Measurements from ENCODE around the gene AMACR.

The AMACR gene

DNA sequence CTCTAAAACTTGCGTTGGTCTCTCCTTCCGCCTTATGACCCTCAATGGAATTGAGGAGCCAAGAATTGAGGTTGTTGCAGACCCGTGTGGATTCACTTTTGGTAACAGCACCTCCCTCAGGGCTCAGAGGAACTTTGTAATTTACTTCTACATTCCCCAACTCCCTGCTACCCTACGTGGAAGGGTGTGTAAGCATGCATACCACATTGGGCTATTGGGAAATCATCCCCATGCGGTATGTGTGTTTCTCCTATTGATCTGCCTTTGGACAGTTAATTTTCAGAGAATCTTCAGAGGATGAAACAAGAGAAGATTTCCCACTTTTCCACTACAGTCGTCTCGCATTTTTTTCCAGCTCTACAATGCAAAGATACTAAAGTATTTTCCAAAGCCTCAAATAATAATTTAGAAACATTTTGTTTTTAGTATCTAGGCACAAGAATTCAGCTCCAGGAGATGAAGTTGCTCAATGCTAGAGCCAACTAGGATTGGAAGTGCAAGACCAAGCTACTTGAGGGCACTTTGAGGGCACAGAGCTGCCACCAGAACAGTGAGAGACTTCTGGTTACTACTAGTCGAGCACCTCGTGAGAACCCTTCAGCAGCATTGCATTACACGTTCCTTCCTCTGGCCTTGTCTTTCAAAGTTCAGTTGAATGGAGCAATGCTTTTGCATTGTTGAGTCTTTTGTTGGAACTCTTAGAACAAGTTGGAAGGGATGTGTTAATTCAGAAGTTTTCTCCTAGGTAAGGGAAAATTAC, 31.7 kb upstream of the AMACR start:
- H4K91ac ChIP-seq (ENCODE audit: low read depth, low read length, poor library complexity) = no peak overlapping the region

DNA sequence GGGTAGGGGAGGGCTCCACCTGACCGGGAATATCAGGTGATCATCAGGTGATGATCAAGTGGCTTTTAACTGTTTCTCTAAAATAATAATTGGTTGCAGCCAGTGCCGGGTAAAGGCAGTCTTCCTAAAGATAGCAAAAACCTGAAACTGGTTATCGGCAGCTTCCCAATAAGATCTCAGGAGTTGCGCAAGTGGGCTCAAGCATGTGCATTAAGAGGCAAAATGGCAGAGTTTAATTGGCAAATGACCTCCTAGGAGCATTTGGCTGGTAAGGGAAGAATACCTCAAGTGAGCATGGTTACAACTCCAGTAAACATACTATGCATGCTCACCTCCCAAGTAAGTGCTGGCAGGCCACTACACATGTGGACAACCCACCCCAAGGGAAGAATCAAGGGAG, 31.0 kb upstream of the AMACR start:
- Histone ChIP-seq H3K79me1 (ENCODE audit: low read depth, low read length) (no peaks in the 10 kb centered on the region), H2AK5ac (ENCODE audit: low read depth, low read length) (no peak overlapping the region), H3K9me3 (replicated peaks in 1 of 2; ENCODE audit: control insufficient read depth in 2 of 2, insufficient read depth in 1 of 2, low read depth in 1 of 2, low read length in 2 of 2) (peaks cover 0 to 2% of the 10 kb centered on the region in 2 donors), H3K4me1 (ENCODE audit: control insufficient read depth in 2 of 2, insufficient read depth in 1 of 2, low read depth in 1 of 2, low read length in 2 of 2) (peaks cover 2 to 4% of the 10 kb centered on the region in 2 donors), H2BK120ac (ENCODE audit: low read depth, low read length) (no peak overlapping the region), H2BK5ac (ENCODE audit: low read length) (no peak overlapping the region), H3K27ac (replicated peaks; ENCODE audit: low read length) (no peak overlapping the region), H3K9ac (ENCODE audit: low read depth, low read length, poor library complexity) (no peak overlapping the region), H4K91ac (ENCODE audit: low read depth, low read length, poor library complexity) (no peak overlapping the region), H3K23ac (ENCODE audit: low read depth, low read length, poor library complexity) (no peak overlapping the region), H4K8ac (ENCODE audit: low read depth, low read length) (no peak overlapping the region), H3K4me2 (ENCODE audit: insufficient read depth, low read length, poor library complexity, severe bottlenecking) (no peak overlapping the region), H2BK12ac (ENCODE audit: low read length) (no peak overlapping the region), H3K14ac (ENCODE audit: low read length) (no peak overlapping the region), H3K27me3 (ENCODE audit: control insufficient read depth in 3 of 3, insufficient read depth in 3 of 3, low read depth in 1 of 3, low read length in 3 of 3) (no peaks in the 10 kb centered on the region), H2BK15ac (ENCODE audit: low read length) (no peak overlapping the region), H3K4ac (ENCODE audit: low read length) (no peak overlapping the region), H3K18ac (ENCODE audit: low read length) (no peak overlapping the region), H2AFZ (ENCODE audit: low read length) (no peak overlapping the region), H3K36me3 (replicated peaks in 1 of 2; ENCODE audit: control insufficient read depth in 2 of 2, insufficient read depth in 2 of 2, low read length in 2 of 2) (peaks cover 0 to 16% of the 10 kb centered on the region in 2 donors), H3K4me3 (ENCODE audit: low read length in 2 of 2) (no peak overlapping the region)
- DNase-seq (ENCODE audit: low spot score) = no peak
- WGBS, 2 donors (ENCODE audit: extremely low coverage in 2 of 2, insufficient read length in 2 of 2, insufficient replicate concordance in 1 of 2) = no CpG with 5 or more reads among the region's 4 CpGs

More for the DNA sequence above, 31.7 kb upstream of the AMACR start:
- Histone ChIP-seq H3K27ac (replicated peaks; ENCODE audit: low read length) (no peak overlapping the region), H3K27me3 (ENCODE audit: control insufficient read depth in 3 of 3, insufficient read depth in 3 of 3, low read depth in 1 of 3, low read length in 3 of 3) (no peaks in the 10 kb centered on the region), H3K9me3 (replicated peaks in 1 of 2; ENCODE audit: control insufficient read depth in 2 of 2, insufficient read depth in 1 of 2, low read depth in 1 of 2, low read length in 2 of 2) (peaks cover 0 to 2% of the 10 kb centered on the region in 2 donors), H3K36me3 (replicated peaks in 1 of 2; ENCODE audit: control insufficient read depth in 2 of 2, insufficient read depth in 2 of 2, low read length in 2 of 2) (peaks cover 0 to 9% of the 10 kb centered on the region in 2 donors), H3K9ac (ENCODE audit: low read depth, low read length, poor library complexity) (no peak overlapping the region), H3K18ac (ENCODE audit: low read length) (no peak overlapping the region), H2BK15ac (ENCODE audit: low read length) (no peak overlapping the region), H3K23ac (ENCODE audit: low read depth, low read length, poor library complexity) (no peak overlapping the region), H3K79me1 (ENCODE audit: low read depth, low read length) (no peaks in the 10 kb centered on the region), H3K4me2 (ENCODE audit: insufficient read depth, low read length, poor library complexity, severe bottlenecking) (no peak overlapping the region), H2BK120ac (ENCODE audit: low read depth, low read length) (no peak overlapping the region), H3K4me3 (ENCODE audit: low read length in 2 of 2) (no peak overlapping the region), H3K4ac (ENCODE audit: low read length) (no peak overlapping the region), H3K4me1 (ENCODE audit: control insufficient read depth in 2 of 2, insufficient read depth in 1 of 2, low read depth in 1 of 2, low read length in 2 of 2) (peaks cover 2 to 4% of the 10 kb centered on the region in 2 donors), H2BK12ac (ENCODE audit: low read length) (no peak overlapping the region), H3K14ac (ENCODE audit: low read length) (no peak overlapping the region), H2AFZ (ENCODE audit: low read length) (no peak overlapping the region), H4K8ac (ENCODE audit: low read depth, low read length) (no peak overlapping the region), H2BK5ac (ENCODE audit: low read length) (no peak overlapping the region), H2AK5ac (ENCODE audit: low read depth, low read length) (no peak overlapping the region)
- DNase-seq (ENCODE audit: low spot score) = no peak
- WGBS, 2 donors (ENCODE audit: extremely low coverage in 2 of 2, insufficient read length in 2 of 2, insufficient replicate concordance in 1 of 2) = no CpG with 5 or more reads among the region's 10 CpGs

DNA sequence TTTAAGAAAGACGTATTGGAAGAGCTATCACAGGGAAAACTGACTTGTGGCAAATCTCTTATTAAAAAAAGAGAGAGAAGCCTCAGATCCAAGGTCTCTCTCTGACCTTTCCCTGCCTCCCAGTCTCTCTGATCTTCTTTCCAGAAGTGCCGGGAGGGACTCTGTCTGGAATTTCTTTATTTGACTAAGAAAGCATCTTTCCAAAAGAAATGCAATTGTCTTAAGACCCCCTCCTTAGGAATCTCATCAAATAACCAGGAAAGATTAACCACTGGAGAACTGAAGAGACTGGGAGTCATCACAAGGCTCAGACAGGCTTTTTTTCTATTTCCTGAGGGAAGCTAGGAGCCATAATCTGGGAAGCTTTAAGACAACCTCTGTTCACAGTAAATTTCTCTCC, 30.5 kb upstream of the AMACR start:
- H3K27me3 ChIP-seq (ENCODE audit: control insufficient read depth in 3 of 3, insufficient read depth in 3 of 3, low read depth in 1 of 3, low read length in 3 of 3) = no peaks in the 10 kb centered on the region
- peaks cover 0 to 18% of the 10 kb centered on the region in 2 donors for H3K36me3 ChIP-seq (replicated peaks in 1 of 2; ENCODE audit: control insufficient read depth in 2 of 2, insufficient read depth in 2 of 2, low read length in 2 of 2)
- no peak overlapping the region for H3K9ac ChIP-seq (ENCODE audit: low read depth, low read length, poor library complexity)
- H3K4ac ChIP-seq (ENCODE audit: low read length) = no peak overlapping the region
- H3K4me2 ChIP-seq (ENCODE audit: insufficient read depth, low read length, poor library complexity, severe bottlenecking) = no peak overlapping the region
- H3K14ac ChIP-seq (ENCODE audit: low read length) = no peak overlapping the region
- no peak overlapping the region for H2BK12ac ChIP-seq (ENCODE audit: low read length)
- no peak overlapping the region for H4K8ac ChIP-seq (ENCODE audit: low read depth, low read length)
- no peak overlapping the region for H2BK120ac ChIP-seq (ENCODE audit: low read depth, low read length)
- peaks cover 0 to 2% of the 10 kb centered on the region in 2 donors for H3K9me3 ChIP-seq (replicated peaks in 1 of 2; ENCODE audit: control insufficient read depth in 2 of 2, insufficient read depth in 1 of 2, low read depth in 1 of 2, low read length in 2 of 2)
- H3K4me1 ChIP-seq (ENCODE audit: control insufficient read depth in 2 of 2, insufficient read depth in 1 of 2, low read depth in 1 of 2, low read length in 2 of 2) = peaks cover 2 to 4% of the 10 kb centered on the region in 2 donors
- H3K23ac ChIP-seq (ENCODE audit: low read depth, low read length, poor library complexity) = no peak overlapping the region
- WGBS, 2 donors (ENCODE audit: extremely low coverage in 2 of 2, insufficient read length in 2 of 2, insufficient replicate concordance in 1 of 2) = no CpG with 5 or more reads among the region's 2 CpGs
- H3K27ac ChIP-seq (replicated peaks; ENCODE audit: low read length) = no peak overlapping the region
- H2BK5ac ChIP-seq (ENCODE audit: low read length) = no peak overlapping the region
- no peaks in the 10 kb centered on the region for H3K79me1 ChIP-seq (ENCODE audit: low read depth, low read length)
- no peak overlapping the region for H2AK5ac ChIP-seq (ENCODE audit: low read depth, low read length)
- no peak overlapping the region for H2AFZ ChIP-seq (ENCODE audit: low read length)
- H4K91ac ChIP-seq (ENCODE audit: low read depth, low read length, poor library complexity) = no peak overlapping the region
- no peak for DNase-seq (ENCODE audit: low spot score)
- H2BK15ac ChIP-seq (ENCODE audit: low read length) = no peak overlapping the region
- H3K18ac ChIP-seq (ENCODE audit: low read length) = no peak overlapping the region
- H3K4me3 ChIP-seq (ENCODE audit: low read length in 2 of 2) = no peak overlapping the region

DNA sequence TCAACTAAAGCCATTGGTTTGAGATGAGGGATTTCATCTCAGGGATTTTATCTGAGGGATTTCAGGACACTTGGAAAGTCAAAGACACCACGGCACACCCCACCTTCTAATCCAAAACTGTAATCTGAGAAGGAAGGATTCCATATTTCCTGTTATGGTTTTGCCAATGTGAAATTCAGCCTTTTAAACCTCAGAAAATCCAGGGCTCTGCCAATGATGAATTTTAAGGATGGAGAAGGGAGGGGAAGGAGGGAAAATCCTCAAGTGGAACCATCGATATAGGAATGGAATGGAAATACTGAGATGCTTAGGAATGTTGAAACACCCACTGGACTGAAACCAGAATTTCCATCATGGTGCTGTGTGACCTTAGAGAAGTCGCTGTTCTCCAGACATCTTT, 29.9 kb upstream of the AMACR start:
- WGBS, 2 donors (ENCODE audit: extremely low coverage in 2 of 2, insufficient read length in 2 of 2, insufficient replicate concordance in 1 of 2) = no CpG with 5 or more reads among the region's 3 CpGs
- no peak overlapping the region for H3K9ac ChIP-seq (ENCODE audit: low read depth, low read length, poor library complexity)
- H2BK12ac ChIP-seq (ENCODE audit: low read length) = no peak overlapping the region
- H3K9me3 ChIP-seq (replicated peaks in 1 of 2; ENCODE audit: control insufficient read depth in 2 of 2, insufficient read depth in 1 of 2, low read depth in 1 of 2, low read length in 2 of 2) = peaks cover 2 to 4% of the 10 kb centered on the region in 2 donors
- peaks cover 0 to 24% of the 10 kb centered on the region in 2 donors for H3K36me3 ChIP-seq (replicated peaks in 1 of 2; ENCODE audit: control insufficient read depth in 2 of 2, insufficient read depth in 2 of 2, low read length in 2 of 2)
- no peak overlapping the region for H3K14ac ChIP-seq (ENCODE audit: low read length)
- H2AK5ac ChIP-seq (ENCODE audit: low read depth, low read length) = no peak overlapping the region
- H4K8ac ChIP-seq (ENCODE audit: low read depth, low read length) = no peak overlapping the region
- H3K4me3 ChIP-seq (ENCODE audit: low read length in 2 of 2) = no peak overlapping the region
- no peak overlapping the region for H3K23ac ChIP-seq (ENCODE audit: low read depth, low read length, poor library complexity)
- H2BK5ac ChIP-seq (ENCODE audit: low read length) = no peak overlapping the region
- no peaks in the 10 kb centered on the region for H3K27me3 ChIP-seq (ENCODE audit: control insufficient read depth in 3 of 3, insufficient read depth in 3 of 3, low read depth in 1 of 3, low read length in 3 of 3)
- H2BK120ac ChIP-seq (ENCODE audit: low read depth, low read length) = no peak overlapping the region
- no peak overlapping the region for H3K4me2 ChIP-seq (ENCODE audit: insufficient read depth, low read length, poor library complexity, severe bottlenecking)
- H3K27ac ChIP-seq (replicated peaks; ENCODE audit: low read length) = no peak overlapping the region
- no peak overlapping the region for H2BK15ac ChIP-seq (ENCODE audit: low read length)
- H2AFZ ChIP-seq (ENCODE audit: low read length) = no peak overlapping the region
- no peak for DNase-seq (ENCODE audit: low spot score)
- H3K4ac ChIP-seq (ENCODE audit: low read length) = no peak overlapping the region
- H3K79me1 ChIP-seq (ENCODE audit: low read depth, low read length) = no peaks in the 10 kb centered on the region
- peaks cover 2 to 7% of the 10 kb centered on the region in 2 donors for H3K4me1 ChIP-seq (ENCODE audit: control insufficient read depth in 2 of 2, insufficient read depth in 1 of 2, low read depth in 1 of 2, low read length in 2 of 2)
- no peak overlapping the region for H4K91ac ChIP-seq (ENCODE audit: low read depth, low read length, poor library complexity)
- no peak overlapping the region for H3K18ac ChIP-seq (ENCODE audit: low read length)

Data from neuronal stem cell (in vitro differentiated cells).